Measurements from ENCODE around the gene PROK2.

The PROK2 gene

GRCh38 chr3:71752831-71753700, 31.9 kb downstream of the PROK2 start:
- Histone ChIP-seq H3K9me3 (ENCODE audit: control insufficient read depth in 1 of 2, low read length in 2 of 2) (no peaks in the 10 kb centered on the region), H3K9ac (ENCODE audit: low read depth in 1 of 2, low read length in 2 of 2) (no peak overlapping the region), H3K4me1 (ENCODE audit: control insufficient read depth in 1 of 2, insufficient read depth in 2 of 2, low read length in 2 of 2) (no peaks in the 10 kb centered on the region), H3K4me3 (ENCODE audit: low read depth in 1 of 2, low read length in 2 of 2) (peak overlapping the region in 1 of 2 donors; percentile 71), H3K27me3 (ENCODE audit: control insufficient read depth in 1 of 2, insufficient read depth in 2 of 2, low read length in 2 of 2) (peaks cover 22 to 27% of the 10 kb centered on the region in 2 donors), H3K27ac (ENCODE audit: low read depth, low read length) (no peak overlapping the region), H3K36me3 (ENCODE audit: control insufficient read depth in 1 of 2, insufficient read depth in 2 of 2, low read length in 2 of 2) (no peaks in the 10 kb centered on the region)

- H3K27me3 ChIP-seq (ENCODE audit: control insufficient read depth in 1 of 2, insufficient read depth in 2 of 2, low read length in 2 of 2) = peaks cover 22 to 27% of the 10 kb centered on the region in 2 donors
- no peaks in the 10 kb centered on the region for H3K4me1 ChIP-seq (ENCODE audit: control insufficient read depth in 1 of 2, insufficient read depth in 2 of 2, low read length in 2 of 2)
- no peaks in the 10 kb centered on the region for H3K36me3 ChIP-seq (ENCODE audit: control insufficient read depth in 1 of 2, insufficient read depth in 2 of 2, low read length in 2 of 2)
- no peak overlapping the region for H3K9ac ChIP-seq (ENCODE audit: low read depth in 1 of 2, low read length in 2 of 2)
- H3K27ac ChIP-seq (ENCODE audit: low read depth, low read length) = no peak overlapping the region
- no peaks in the 10 kb centered on the region for H3K9me3 ChIP-seq (ENCODE audit: control insufficient read depth in 1 of 2, low read length in 2 of 2)
- no peak overlapping the region for H3K4me3 ChIP-seq (ENCODE audit: low read depth in 1 of 2, low read length in 2 of 2)
These were observed 33.3 kb downstream of the PROK2 start for GRCh38 chr3:71751602-71752001.

- H3K9ac ChIP-seq (ENCODE audit: low read depth in 1 of 2, low read length in 2 of 2) = no peak overlapping the region
- no peaks in the 10 kb centered on the region for H3K36me3 ChIP-seq (ENCODE audit: control insufficient read depth in 1 of 2, insufficient read depth in 2 of 2, low read length in 2 of 2)
- peaks cover 3 to 12% of the 10 kb centered on the region in 2 donors for H3K9me3 ChIP-seq (ENCODE audit: control insufficient read depth in 1 of 2, low read length in 2 of 2)
- no peak overlapping the region for H3K4me3 ChIP-seq (ENCODE audit: low read depth in 1 of 2, low read length in 2 of 2)
- H3K4me1 ChIP-seq (ENCODE audit: control insufficient read depth in 1 of 2, insufficient read depth in 2 of 2, low read length in 2 of 2) = no peaks in the 10 kb centered on the region
- no peak overlapping the region for H3K27ac ChIP-seq (ENCODE audit: low read depth, low read length)
- H3K27me3 ChIP-seq (ENCODE audit: control insufficient read depth in 1 of 2, insufficient read depth in 2 of 2, low read length in 2 of 2) = no peaks in the 10 kb centered on the region
These were observed 40.2 kb downstream of the PROK2 start for GRCh38 chr3:71744738-71745137.

GRCh38 chr3:71742621-71743020, 42.3 kb downstream of the PROK2 start:
- H3K4me3 ChIP-seq (ENCODE audit: low read depth in 1 of 2, low read length in 2 of 2) = no peak overlapping the region
- H3K36me3 ChIP-seq (ENCODE audit: control insufficient read depth in 1 of 2, insufficient read depth in 2 of 2, low read length in 2 of 2) = no peaks in the 10 kb centered on the region
- H3K27me3 ChIP-seq (ENCODE audit: control insufficient read depth in 1 of 2, insufficient read depth in 2 of 2, low read length in 2 of 2) = no peaks in the 10 kb centered on the region
- H3K27ac ChIP-seq (ENCODE audit: low read depth, low read length) = no peak overlapping the region
- peaks cover 3 to 12% of the 10 kb centered on the region in 2 donors for H3K9me3 ChIP-seq (ENCODE audit: control insufficient read depth in 1 of 2, low read length in 2 of 2)
- H3K9ac ChIP-seq (ENCODE audit: low read depth in 1 of 2, low read length in 2 of 2) = no peak overlapping the region
- H3K4me1 ChIP-seq (ENCODE audit: control insufficient read depth in 1 of 2, insufficient read depth in 2 of 2, low read length in 2 of 2) = no peaks in the 10 kb centered on the region

- Histone ChIP-seq H3K36me3 (ENCODE audit: control insufficient read depth in 1 of 2, insufficient read depth in 2 of 2, low read length in 2 of 2) (no peaks in the 10 kb centered on the region), H3K4me1 (ENCODE audit: control insufficient read depth in 1 of 2, insufficient read depth in 2 of 2, low read length in 2 of 2) (peaks cover 0 to 3% of the 10 kb centered on the region in 2 donors), H3K27ac (ENCODE audit: low read depth, low read length) (no peak overlapping the region), H3K27me3 (ENCODE audit: control insufficient read depth in 1 of 2, insufficient read depth in 2 of 2, low read length in 2 of 2) (no peaks in the 10 kb centered on the region), H3K4me3 (ENCODE audit: low read depth in 1 of 2, low read length in 2 of 2) (no peak overlapping the region), H3K9ac (ENCODE audit: low read depth in 1 of 2, low read length in 2 of 2) (no peak overlapping the region), H3K9me3 (ENCODE audit: control insufficient read depth in 1 of 2, low read length in 2 of 2) (no peaks in the 10 kb centered on the region)
These were observed 50.1 kb downstream of the PROK2 start for GRCh38 chr3:71734881-71735280.

GRCh38 chr3:71733319-71733718, 51.6 kb downstream of the PROK2 start:
- no peak overlapping the region for H3K9ac ChIP-seq (ENCODE audit: low read depth in 1 of 2, low read length in 2 of 2)
- H3K9me3 ChIP-seq (ENCODE audit: control insufficient read depth in 1 of 2, low read length in 2 of 2) = no peaks in the 10 kb centered on the region
- no peak overlapping the region for H3K27ac ChIP-seq (ENCODE audit: low read depth, low read length)
- H3K36me3 ChIP-seq (ENCODE audit: control insufficient read depth in 1 of 2, insufficient read depth in 2 of 2, low read length in 2 of 2) = no peaks in the 10 kb centered on the region
- no peak overlapping the region for H3K4me3 ChIP-seq (ENCODE audit: low read depth in 1 of 2, low read length in 2 of 2)
- H3K4me1 ChIP-seq (ENCODE audit: control insufficient read depth in 1 of 2, insufficient read depth in 2 of 2, low read length in 2 of 2) = peaks cover 0 to 10% of the 10 kb centered on the region in 2 donors
- no peaks in the 10 kb centered on the region for H3K27me3 ChIP-seq (ENCODE audit: control insufficient read depth in 1 of 2, insufficient read depth in 2 of 2, low read length in 2 of 2)

GRCh38 chr3:71732637-71733036, 52.3 kb downstream of the PROK2 start:
- H3K27ac ChIP-seq (ENCODE audit: low read depth, low read length) = no peak overlapping the region
- no peaks in the 10 kb centered on the region for H3K9me3 ChIP-seq (ENCODE audit: control insufficient read depth in 1 of 2, low read length in 2 of 2)
- H3K4me3 ChIP-seq (ENCODE audit: low read depth in 1 of 2, low read length in 2 of 2) = no peak overlapping the region
- H3K9ac ChIP-seq (ENCODE audit: low read depth in 1 of 2, low read length in 2 of 2) = no peak overlapping the region
- H3K27me3 ChIP-seq (ENCODE audit: control insufficient read depth in 1 of 2, insufficient read depth in 2 of 2, low read length in 2 of 2) = no peaks in the 10 kb centered on the region
- H3K4me1 ChIP-seq (ENCODE audit: control insufficient read depth in 1 of 2, insufficient read depth in 2 of 2, low read length in 2 of 2) = peaks cover 0 to 10% of the 10 kb centered on the region in 2 donors
- H3K36me3 ChIP-seq (ENCODE audit: control insufficient read depth in 1 of 2, insufficient read depth in 2 of 2, low read length in 2 of 2) = no peaks in the 10 kb centered on the region

GRCh38 chr3:71728632-71729342, 56.2 kb downstream of the PROK2 start:
- H3K4me1 ChIP-seq (ENCODE audit: control insufficient read depth in 1 of 2, insufficient read depth in 2 of 2, low read length in 2 of 2) = peaks cover 13 to 14% of the 10 kb centered on the region in 2 donors
- no peaks in the 10 kb centered on the region for H3K36me3 ChIP-seq (ENCODE audit: control insufficient read depth in 1 of 2, insufficient read depth in 2 of 2, low read length in 2 of 2)
- H3K9me3 ChIP-seq (ENCODE audit: control insufficient read depth in 1 of 2, low read length in 2 of 2) = no peaks in the 10 kb centered on the region
- no peaks in the 10 kb centered on the region for H3K27me3 ChIP-seq (ENCODE audit: control insufficient read depth in 1 of 2, insufficient read depth in 2 of 2, low read length in 2 of 2)
- no peak overlapping the region for H3K4me3 ChIP-seq (ENCODE audit: low read depth in 1 of 2, low read length in 2 of 2)
- no peak overlapping the region for H3K9ac ChIP-seq (ENCODE audit: low read depth in 1 of 2, low read length in 2 of 2)
- no peak overlapping the region for H3K27ac ChIP-seq (ENCODE audit: low read depth, low read length)

- peaks cover 13 to 20% of the 10 kb centered on the region in 2 donors for H3K4me1 ChIP-seq (ENCODE audit: control insufficient read depth in 1 of 2, insufficient read depth in 2 of 2, low read length in 2 of 2)
- H3K4me3 ChIP-seq (ENCODE audit: low read depth in 1 of 2, low read length in 2 of 2) = peak overlapping the region; percentile 63 to 68
- H3K27me3 ChIP-seq (ENCODE audit: control insufficient read depth in 1 of 2, insufficient read depth in 2 of 2, low read length in 2 of 2) = no peaks in the 10 kb centered on the region
- H3K27ac ChIP-seq (ENCODE audit: low read depth, low read length) = no peak overlapping the region
- H3K9me3 ChIP-seq (ENCODE audit: control insufficient read depth in 1 of 2, low read length in 2 of 2) = no peaks in the 10 kb centered on the region
- H3K36me3 ChIP-seq (ENCODE audit: control insufficient read depth in 1 of 2, insufficient read depth in 2 of 2, low read length in 2 of 2) = no peaks in the 10 kb centered on the region
- peak overlapping the region; percentile 56 to 66 for H3K9ac ChIP-seq (ENCODE audit: low read depth in 1 of 2, low read length in 2 of 2)
These were observed 58.8 kb downstream of the PROK2 start for GRCh38 chr3:71726146-71726545.

- Histone ChIP-seq H3K9ac (ENCODE audit: low read depth in 1 of 2, low read length in 2 of 2) (peak within 1 kb of the TSS; percentile 73 to 88), H3K36me3 (ENCODE audit: control insufficient read depth in 1 of 2, insufficient read depth in 2 of 2, low read length in 2 of 2) (no peaks in the 10 kb centered on the region), H3K27ac (ENCODE audit: low read depth, low read length) (peak within 1 kb of the TSS; percentile 54), H3K9me3 (ENCODE audit: control insufficient read depth in 1 of 2, low read length in 2 of 2) (no peaks in the 10 kb centered on the region), H3K27me3 (ENCODE audit: control insufficient read depth in 1 of 2, insufficient read depth in 2 of 2, low read length in 2 of 2) (no peaks in the 10 kb centered on the region), H3K4me3 (ENCODE audit: low read depth in 1 of 2, low read length in 2 of 2) (peak within 1 kb of the TSS; percentile 79 to 91), H3K4me1 (ENCODE audit: control insufficient read depth in 1 of 2, insufficient read depth in 2 of 2, low read length in 2 of 2) (peaks cover 13 to 20% of the 10 kb centered on the region in 2 donors)
These were observed 59.5 kb downstream of the PROK2 start, which contains the start of gene EIF4E3 for GRCh38 chr3:71725271-71725991. EIF4E3 (minus strand) TSS chr3:71725402; CDS start chr3:71725367, 35 bp downstream.

All from duodenal mucosa (tissue), 2 donors.